Inferior parietal cortex (tissue), 1 donor: ENCODE measurements around the gene PLEKHA6.
"Not testable (repeated sequence)": the region's sequence is repeated elsewhere in the genome, so short reads cannot be mapped to it uniquely, and the experiment has no call there.

Source experiments
- DNase-seq: peaks from one replicate; pipeline ENCODE4 v3.0.0-alpha.2; 2016; ENCODE audit errors: extremely low spot score

Gene PLEKHA6

GRCh38 chr1:204314893-204315658, 44.7 kb downstream of the PLEKHA6 start:
- DNase-seq: no peak

DNA sequence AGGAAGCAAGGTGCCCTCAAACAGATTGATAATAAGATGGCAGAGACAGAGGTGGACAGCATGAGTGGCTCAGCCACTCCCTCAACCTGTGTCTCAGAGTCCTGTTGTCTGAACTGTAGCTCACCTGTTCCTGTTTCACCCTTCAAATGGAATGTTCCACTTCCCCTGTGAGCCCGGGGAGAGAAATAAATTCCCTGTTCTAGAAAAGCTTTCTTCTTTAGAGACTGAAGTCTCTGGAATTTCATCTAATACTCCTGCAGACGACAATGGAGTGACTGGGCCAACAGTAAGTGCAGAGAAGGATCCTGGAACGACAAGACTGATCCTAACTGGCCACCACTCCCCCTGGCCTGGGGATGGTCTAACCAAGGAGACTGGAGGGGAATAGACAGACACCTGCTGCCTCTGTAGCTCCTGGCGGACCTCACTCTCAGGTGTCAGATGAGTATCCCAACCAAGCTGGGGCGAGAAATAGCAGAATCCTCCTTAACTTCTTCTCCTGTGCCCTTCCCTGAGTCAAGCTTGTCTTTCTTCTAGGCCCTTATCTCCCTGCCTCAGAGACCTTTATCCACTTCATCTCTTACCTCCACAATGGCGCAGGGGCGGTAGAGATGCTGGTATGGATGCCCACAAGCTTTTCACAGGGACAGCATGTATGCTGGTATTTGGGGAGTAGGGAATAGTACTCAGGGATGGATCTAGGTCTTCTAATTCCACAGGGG, 45.4 kb downstream of the PLEKHA6 start:
- DNase-seq: no peak

DNA sequence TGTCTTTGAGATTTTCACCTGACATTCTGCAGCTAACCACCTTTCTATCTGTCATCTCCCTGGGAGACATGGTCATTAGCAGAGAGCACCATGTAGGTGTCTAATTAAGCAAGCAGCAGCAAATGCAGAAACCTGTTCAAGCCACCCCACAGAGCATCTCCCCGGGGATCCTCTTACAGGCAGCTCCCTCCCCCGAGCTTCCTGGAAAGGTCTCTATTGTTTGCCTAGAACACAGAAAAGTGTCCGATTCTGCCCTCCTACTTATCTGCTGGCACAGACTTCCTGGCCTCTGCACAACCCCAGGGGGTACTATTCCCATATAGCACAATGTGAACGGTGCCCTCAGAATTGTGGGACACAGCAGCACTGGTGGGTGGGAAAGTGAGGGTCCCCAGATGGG, 46.1 kb downstream of the PLEKHA6 start:
- no peak for DNase-seq

DNA sequence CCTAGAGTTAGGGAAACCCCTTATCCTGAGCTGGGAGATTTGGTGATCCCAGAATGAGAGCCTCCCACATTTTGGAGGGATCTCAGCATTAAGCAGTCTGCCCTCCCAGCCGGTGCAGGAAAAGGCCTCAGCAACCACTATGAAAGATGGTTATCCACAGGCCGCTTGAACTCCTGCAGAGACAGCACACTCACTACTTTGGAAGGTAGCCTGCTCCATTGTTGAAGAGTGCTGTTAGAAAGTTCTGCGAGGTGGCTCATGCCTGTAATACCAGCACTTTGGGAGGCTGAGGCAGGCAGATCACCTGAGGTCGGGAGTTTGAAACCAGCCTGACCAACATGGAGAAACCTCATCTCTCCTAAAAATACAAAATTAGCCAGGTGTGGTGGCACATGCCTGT, 48.8 kb downstream of the PLEKHA6 start:
- DNase-seq: not testable (repeated sequence)

GRCh38 chr1:204308023-204308628, 51.6 kb downstream of the PLEKHA6 start:
- DNase-seq: no peak

DNA sequence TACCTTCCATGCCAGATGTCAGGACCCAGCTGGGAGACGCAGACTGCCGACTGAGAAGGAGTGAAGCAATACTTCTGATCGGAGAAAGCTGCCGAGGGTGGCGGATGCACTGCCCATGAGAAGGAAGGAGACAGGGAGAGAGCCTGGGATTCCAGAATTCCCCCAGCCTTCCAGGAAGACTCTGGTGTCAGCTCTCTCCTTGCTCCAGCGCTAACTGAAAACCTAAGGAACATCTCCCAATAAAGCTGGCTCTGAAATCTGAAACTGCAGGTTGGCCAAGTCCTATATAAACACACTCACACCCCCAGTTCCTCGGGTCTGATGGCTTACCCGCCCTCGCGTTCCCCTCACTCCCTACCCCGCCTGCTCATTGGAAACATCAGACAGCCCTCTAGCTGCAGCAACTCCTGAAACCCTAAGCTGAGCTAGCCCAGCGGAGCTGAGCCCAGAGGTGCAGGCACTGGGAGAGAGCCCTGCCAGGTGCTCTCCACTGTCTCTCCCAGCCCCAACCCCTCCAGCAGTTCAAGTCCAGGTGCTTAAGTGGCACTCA, 52.3 kb downstream of the PLEKHA6 start:
- no peak for DNase-seq

DNA sequence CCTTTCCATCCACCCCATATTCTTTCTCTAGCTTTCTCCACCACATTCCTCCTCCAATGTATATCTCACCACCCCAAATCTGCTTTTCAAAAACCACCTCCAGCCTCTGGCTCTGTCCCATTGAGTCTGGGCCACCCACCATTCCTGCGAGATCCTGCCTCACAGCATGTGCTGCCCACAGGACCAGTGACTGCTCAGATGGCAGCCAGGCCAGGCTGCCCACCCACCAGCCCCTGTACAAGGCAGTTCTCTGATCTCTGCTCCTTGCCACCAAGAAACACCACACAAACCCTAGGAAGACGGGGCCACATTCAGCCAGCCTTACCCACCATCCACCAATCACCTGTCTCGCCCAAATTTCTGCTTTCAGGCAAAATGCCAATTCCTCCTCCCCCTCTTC, 53.7 kb downstream of the PLEKHA6 start:
- no peak for DNase-seq

DNA sequence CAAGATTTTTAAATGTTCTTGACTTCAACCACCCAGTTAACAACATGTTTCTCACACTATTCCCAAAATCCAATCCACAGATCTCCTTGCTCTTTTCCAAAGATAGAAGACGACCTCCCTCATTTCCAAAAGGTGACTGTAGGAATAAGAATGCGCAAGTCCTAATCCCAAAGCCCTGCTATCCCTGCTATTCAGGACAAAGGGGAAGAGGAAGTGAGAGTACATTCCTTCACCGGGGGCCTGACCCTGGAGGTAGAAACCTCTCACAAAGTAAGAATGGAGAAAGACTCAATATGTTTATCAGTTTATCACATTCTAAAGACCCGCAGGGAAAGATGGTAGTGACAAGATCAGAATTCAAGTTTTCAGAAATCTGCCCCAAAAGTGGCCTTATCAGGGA, 55.7 kb downstream of the PLEKHA6 start:
- DNase-seq: no peak

DNA sequence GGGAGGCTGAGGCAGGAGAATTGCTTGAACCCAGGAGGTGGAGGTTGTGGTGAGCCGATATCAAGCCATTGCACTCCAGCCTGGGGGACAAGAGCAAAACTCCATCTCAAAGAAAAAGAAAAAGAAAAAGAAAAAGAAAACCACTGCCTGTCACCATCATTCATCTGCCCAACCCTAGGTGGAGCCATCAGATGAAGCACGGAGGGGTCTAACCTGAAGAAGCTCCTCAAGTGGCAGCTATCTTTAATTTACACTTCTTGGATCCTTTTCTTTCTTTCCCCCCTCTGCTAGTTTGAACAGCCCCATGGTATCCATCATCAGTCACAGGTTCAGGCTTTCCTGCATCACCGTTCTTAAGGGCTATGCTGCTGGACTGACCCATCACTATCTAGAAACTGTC, 57.0 kb downstream of the PLEKHA6 start:
- DNase-seq: no peak

- peak; percentile 45 for DNase-seq
These were observed 58.4 kb downstream of the PLEKHA6 start for GRCh38 chr1:204301171-204301957.

DNA sequence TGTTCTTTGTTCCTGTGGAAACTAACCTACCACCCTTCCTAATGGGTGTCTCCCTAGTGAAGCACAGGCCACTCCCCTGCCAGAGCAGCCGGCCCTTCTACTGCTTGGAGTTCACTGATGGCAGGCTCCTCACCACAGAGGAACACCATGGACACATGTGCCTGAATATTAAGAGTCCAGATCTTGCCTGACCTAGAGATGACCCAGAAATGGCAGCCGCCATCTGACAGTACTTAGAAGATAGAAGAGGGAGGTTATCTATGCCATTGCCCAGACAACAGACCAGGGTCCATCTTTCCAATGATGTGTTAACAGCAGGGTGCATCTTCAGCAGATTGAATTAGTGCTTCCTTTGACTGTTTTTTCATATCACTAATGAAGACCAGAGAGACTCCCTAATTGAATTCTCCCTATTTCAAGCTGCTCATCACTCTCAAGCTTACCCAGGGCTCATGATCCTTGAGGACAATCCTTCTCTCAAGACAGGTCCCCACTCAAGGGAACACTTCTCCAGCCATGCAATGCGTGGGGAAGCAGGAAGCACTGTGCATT, 59.8 kb downstream of the PLEKHA6 start:
- DNase-seq: no peak

DNA sequence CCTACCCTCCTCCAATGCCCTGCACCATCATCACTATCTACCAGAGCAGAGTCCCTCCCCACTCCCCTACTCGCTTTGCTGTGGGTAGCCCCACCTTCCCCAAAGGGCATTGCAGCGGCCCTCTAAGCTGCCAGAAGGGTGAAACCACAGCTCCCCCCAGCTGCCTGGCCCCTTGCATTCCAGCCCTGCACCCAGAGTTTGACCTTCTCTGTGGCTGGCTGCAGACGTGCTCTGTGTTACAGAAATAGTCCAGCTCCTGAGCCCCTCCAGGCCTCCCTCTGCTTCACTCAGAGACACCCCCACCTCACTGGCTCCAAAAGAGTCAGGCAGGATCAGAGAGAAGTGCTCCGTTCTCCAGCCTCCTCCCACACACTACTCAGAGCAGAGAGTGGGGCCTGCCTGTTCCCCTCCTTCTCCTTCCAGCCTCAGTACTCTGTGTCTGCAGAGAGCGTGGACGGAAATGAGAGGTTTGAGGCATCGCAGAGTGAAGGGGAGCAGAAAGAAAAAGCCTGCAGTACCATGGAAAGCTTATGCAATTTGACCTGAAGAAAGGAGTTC, 63.2 kb downstream of the PLEKHA6 start:
- peak; percentile 45 for DNase-seq

- DNase-seq: no peak
These were observed 64.1 kb downstream of the PLEKHA6 start for GRCh38 chr1:204295671-204296070.

DNA sequence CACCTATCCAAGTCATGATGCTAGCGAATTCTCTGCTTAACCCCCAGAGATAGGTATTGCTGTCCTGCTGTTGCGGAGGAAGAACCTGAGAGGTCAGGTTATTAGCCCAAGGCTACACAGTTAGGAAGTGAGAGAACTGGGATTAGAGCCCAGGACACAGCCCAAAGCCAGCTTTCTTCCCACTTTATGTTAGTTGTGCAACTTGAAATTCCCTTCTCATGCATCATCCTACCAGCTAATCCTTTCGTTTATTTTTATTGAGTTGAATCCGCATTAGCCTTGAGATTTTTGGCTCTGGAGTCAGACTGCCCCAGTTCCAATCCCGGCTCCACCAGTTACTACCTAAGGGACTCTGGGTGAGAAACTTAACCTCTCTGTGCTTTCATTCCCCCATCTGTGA, 65.4 kb downstream of the PLEKHA6 start:
- DNase-seq: no peak

DNA sequence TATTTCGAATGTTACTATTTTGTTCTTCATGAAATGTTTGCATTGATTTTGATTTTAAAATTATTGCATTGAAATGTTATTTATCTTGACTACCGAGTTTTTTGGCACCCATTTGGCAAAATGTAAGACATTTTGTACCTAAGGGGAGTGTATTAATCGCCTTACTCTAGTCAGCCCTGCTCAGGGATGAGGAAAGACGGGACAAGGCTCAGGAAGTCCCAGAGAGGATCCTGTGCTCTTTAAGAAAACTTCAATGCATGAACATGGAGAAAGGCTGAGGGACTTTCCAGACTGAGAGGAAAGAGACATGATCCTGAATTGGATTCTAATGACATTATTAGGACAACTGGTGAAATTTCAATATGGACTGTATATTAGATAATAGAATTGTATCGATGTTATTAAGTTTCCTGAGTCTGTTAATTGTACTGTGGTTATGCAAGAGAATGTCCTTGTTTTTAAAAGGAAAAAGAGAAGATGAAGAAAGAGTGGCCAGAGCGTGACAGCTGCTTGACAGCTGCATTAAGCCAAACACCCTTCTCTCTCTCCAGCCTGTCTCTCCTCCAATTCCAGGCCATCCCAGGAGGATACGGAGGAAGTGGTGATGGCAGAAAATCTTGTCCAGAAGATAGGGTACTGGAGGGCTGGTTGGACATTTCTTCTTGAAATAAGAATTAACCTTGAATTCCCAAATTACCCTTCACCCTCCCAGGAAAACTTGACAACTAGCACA, 66.0 kb downstream of the PLEKHA6 start:
- DNase-seq: no peak

GRCh38 chr1:204292740-204293139, 67.0 kb downstream of the PLEKHA6 start:
- no peak for DNase-seq

- DNase-seq: no peak
These were observed 70.4 kb downstream of the PLEKHA6 start for GRCh38 chr1:204289280-204289679.

DNA sequence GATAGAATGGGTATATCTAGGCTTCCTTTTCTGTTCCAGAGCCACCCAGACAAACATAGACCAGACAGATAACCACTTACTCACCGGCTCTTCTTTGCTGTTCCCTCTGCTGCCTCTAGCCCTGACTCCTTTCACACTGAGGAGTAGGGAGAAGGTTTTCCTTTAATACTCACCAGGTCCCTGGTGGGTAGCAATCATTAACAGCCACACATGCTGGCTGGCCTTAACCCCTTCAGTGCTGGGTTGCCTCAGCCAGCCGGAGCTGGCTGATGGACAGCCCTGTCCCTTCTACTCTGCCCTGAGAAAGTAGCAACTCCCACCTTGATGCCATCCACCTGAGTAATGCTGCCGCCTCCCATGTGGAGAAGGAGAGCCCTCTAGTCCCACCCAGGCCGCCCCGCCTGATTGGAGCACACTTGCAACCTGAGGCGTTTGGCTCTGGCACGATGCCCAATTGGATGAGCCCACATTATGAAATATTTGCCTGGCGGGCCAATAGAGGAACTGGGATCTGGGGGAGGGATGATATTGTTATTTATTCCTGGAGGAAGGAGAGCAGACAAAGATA, 71.6 kb downstream of the PLEKHA6 start:
- no peak for DNase-seq

- no peak for DNase-seq
These were observed 72.2 kb downstream of the PLEKHA6 start for GRCh38 chr1:204287466-204287891.

DNA sequence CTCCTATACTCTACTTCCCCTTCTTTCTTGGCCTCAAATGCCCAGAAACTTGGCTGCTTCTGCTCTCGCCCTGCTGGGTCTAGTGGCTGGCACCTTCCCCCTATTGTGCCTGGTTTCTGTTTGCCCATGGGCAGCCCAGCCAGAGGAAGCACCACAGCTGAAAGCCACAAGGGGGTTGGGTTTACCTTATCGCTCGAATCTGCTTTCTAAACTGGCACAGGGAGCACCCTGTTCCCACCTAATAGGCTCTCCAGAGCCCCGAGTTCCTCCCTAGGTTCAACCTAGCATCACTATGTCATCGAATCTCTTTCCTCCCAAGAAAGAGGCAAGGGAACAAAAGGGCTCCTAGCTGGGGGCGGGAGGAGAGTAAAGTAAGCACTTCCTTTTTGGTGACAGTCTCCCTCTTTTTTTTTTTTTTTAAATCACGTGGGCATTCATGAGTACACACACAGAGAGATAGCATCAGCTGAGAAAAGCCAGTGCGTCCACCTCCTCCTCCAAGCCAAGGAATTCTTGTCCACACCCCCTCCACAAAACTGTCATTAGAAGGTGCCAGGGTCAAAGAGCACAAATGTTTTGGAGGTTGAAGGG, 72.8 kb downstream of the PLEKHA6 start:
- no peak for DNase-seq
